ENCODE data around the gene CCDC88C. TPM values are rescaled to one million over a fixed set of nuclear protein-coding genes. Genes with fewer than 3 reads are reported as not detected.

The CCDC88C gene
- total RNA-seq, 1 donor from 2014 or later = 17.8 TPM

GRCh38 chr14:91453744-91454143, 36.1 kb upstream of the CCDC88C start:
- no peak overlapping the region for H3K9ac ChIP-seq
- H3K36me3 ChIP-seq = peaks cover 24% of the 10 kb centered on the region
- peaks cover 14% of the 10 kb centered on the region for H3K36me3 Mint-ChIP-seq
- H3K4me3 ChIP-seq = no peak overlapping the region
- H3K4me1 ChIP-seq = no peaks in the 10 kb centered on the region
- no peak overlapping the region for H3K27ac ChIP-seq
- H3F3A ChIP-seq (ENCODE audit: low read depth) = peaks cover 43% of the 10 kb centered on the region
- H2AFZ ChIP-seq (replicated peaks) = no peak overlapping the region
- no peaks in the 10 kb centered on the region for H4K20me1 ChIP-seq (ENCODE audit: low read depth)
- no peak overlapping the region for H3K27ac Mint-ChIP-seq
- H3K4me1 Mint-ChIP-seq = no peaks in the 10 kb centered on the region
- no peak overlapping the region for H3K4me2 ChIP-seq
- no peaks in the 10 kb centered on the region for H3K9me3 ChIP-seq (ENCODE audit: low read depth)
- H3K9me3 Mint-ChIP-seq = no peaks in the 10 kb centered on the region
- H3K27me3 Mint-ChIP-seq (ENCODE audit: insufficient read depth, low read depth) = peaks cover 3% of the 10 kb centered on the region
- H3K4me3 Mint-ChIP-seq = no peak overlapping the region
- DNase-seq (ENCODE audit: low spot score) = no peak
- TF ChIP-seq EZH2phosphoT487 (IDR thresholded peaks at IDR 0.05) (no peak), EZH2 (IDR thresholded peaks at IDR 0.05) (no peak), CTCF (IDR thresholded peaks at IDR 0.05) (no peak)
- no peaks in the 10 kb centered on the region for H3K27me3 ChIP-seq
- H3K79me2 ChIP-seq (ENCODE audit: low read depth) = no peaks in the 10 kb centered on the region

GRCh38 chr14:91444335-91445020, 26.9 kb upstream of the CCDC88C start:
- H3K36me3 ChIP-seq = no peaks in the 10 kb centered on the region
- H3K4me3 Mint-ChIP-seq = no peak overlapping the region
- no peak overlapping the region for H3K4me2 ChIP-seq
- no peaks in the 10 kb centered on the region for H3K4me1 Mint-ChIP-seq
- H3K9me3 ChIP-seq (ENCODE audit: low read depth) = no peaks in the 10 kb centered on the region
- no peaks in the 10 kb centered on the region for H3K79me2 ChIP-seq (ENCODE audit: low read depth)
- H3K4me1 ChIP-seq = no peaks in the 10 kb centered on the region
- DNase-seq (ENCODE audit: low spot score) = no peak
- peaks cover 5% of the 10 kb centered on the region for H3K27me3 Mint-ChIP-seq (ENCODE audit: insufficient read depth, low read depth)
- H3K27ac Mint-ChIP-seq = no peak overlapping the region
- no peaks in the 10 kb centered on the region for H4K20me1 ChIP-seq (ENCODE audit: low read depth)
- H3K36me3 Mint-ChIP-seq = no peaks in the 10 kb centered on the region
- no peak overlapping the region for H3K27ac ChIP-seq
- peaks cover 14% of the 10 kb centered on the region for H3K9me3 Mint-ChIP-seq
- no peak overlapping the region for H3K4me3 ChIP-seq
- no peak overlapping the region for H2AFZ ChIP-seq (replicated peaks)
- TF ChIP-seq EZH2 (IDR thresholded peaks at IDR 0.05) (no peak), CTCF (IDR thresholded peaks at IDR 0.05) (no peak), EZH2phosphoT487 (IDR thresholded peaks at IDR 0.05) (no peak)
- no peaks in the 10 kb centered on the region for H3K27me3 ChIP-seq
- no peak overlapping the region for H3K9ac ChIP-seq
- H3F3A ChIP-seq (ENCODE audit: low read depth) = no peaks in the 10 kb centered on the region

- Histone ChIP-seq H3K79me2 (ENCODE audit: low read depth) (no peaks in the 10 kb centered on the region), H4K20me1 (ENCODE audit: low read depth) (no peaks in the 10 kb centered on the region), H3K27me3 (no peaks in the 10 kb centered on the region), H3K9ac (no peak overlapping the region), H3K4me2 (no peak overlapping the region), H3K4me3 (no peak overlapping the region), H3K9me3 (ENCODE audit: low read depth) (no peaks in the 10 kb centered on the region), H2AFZ (replicated peaks) (no peak overlapping the region), H3K27ac (no peak overlapping the region), H3F3A (ENCODE audit: low read depth) (no peaks in the 10 kb centered on the region), H3K4me1 (no peaks in the 10 kb centered on the region), H3K36me3 (no peaks in the 10 kb centered on the region)
- Mint-ChIP-seq H3K4me1 (peaks cover 4% of the 10 kb centered on the region), H3K36me3 (no peaks in the 10 kb centered on the region), H3K9me3 (peaks cover 28% of the 10 kb centered on the region), H3K27me3 (ENCODE audit: insufficient read depth, low read depth) (peaks cover 5% of the 10 kb centered on the region), H3K4me3 (no peak overlapping the region), H3K27ac (no peak overlapping the region)
- no peak for TF ChIP-seq EZH2phosphoT487 (IDR thresholded peaks at IDR 0.05)
- no peak for TF ChIP-seq CTCF (IDR thresholded peaks at IDR 0.05)
- no peak for TF ChIP-seq EZH2 (IDR thresholded peaks at IDR 0.05)
- no peak for DNase-seq (ENCODE audit: low spot score)
These were observed 21.7 kb upstream of the CCDC88C start for GRCh38 chr14:91439345-91439744.
